NCI-H2227 treated with DMSO at 0.1 percent for 48 hours (cell line): ENCODE results near the gene SHLD3.
A peak's percentile ranks its signal among the peaks of the same experiment; 100 is the strongest.
"Not testable (repeated sequence)": the region's sequence is repeated elsewhere in the genome, so short reads cannot be mapped to it uniquely, and the experiment has no call there.

Source experiments
- DNase-seq: peaks from one replicate; lab custom pipeline; 2025; lab: John Stamatoyannopoulos, UW

Gene SHLD3

GRCh38 chr5:65624571-65625555 is at the start of gene SHLD3, which contains the start of gene TRAPPC13:
Gene SHLD3, plus strand, starts transcription at chr5:65625027. Its CDS starts 4,561 bp downstream, at chr5:65629588.
Gene TRAPPC13, plus strand, starts transcription at chr5:65625027. Its CDS starts 34 bp downstream, at chr5:65625061.
- peak; percentile 96 for DNase-seq

GRCh38 chr5:65577141-65577540 is 47.7 kb upstream of the SHLD3 start:
- DNase-seq = no peak

- DNase-seq = no peak
Observed at GRCh38 chr5:65588694-65589093, 36.1 kb upstream of the SHLD3 start.

- DNase-seq = not testable (repeated sequence)
Observed at GRCh38 chr5:65601761-65602160, 23.1 kb upstream of the SHLD3 start.

DNA sequence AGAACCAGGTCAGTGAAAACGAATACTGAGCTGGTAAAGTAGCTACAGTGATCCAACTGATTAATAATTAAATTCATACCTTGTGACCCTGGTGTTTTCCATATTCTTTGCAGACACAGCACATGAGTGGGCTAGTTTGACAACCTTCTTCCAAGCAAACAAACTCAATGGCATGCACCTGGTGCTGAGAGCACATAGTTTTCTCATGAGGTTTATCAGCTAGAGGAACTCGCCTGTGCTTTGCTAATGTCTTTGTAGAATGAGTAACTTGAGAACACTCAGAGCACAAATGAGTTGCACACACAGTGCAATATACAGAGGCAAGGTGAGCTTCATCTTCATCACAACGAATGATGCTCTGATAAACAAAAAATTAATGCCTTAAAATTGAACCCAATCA is 13.3 kb upstream of the SHLD3 start:
- DNase-seq = no peak

DNA sequence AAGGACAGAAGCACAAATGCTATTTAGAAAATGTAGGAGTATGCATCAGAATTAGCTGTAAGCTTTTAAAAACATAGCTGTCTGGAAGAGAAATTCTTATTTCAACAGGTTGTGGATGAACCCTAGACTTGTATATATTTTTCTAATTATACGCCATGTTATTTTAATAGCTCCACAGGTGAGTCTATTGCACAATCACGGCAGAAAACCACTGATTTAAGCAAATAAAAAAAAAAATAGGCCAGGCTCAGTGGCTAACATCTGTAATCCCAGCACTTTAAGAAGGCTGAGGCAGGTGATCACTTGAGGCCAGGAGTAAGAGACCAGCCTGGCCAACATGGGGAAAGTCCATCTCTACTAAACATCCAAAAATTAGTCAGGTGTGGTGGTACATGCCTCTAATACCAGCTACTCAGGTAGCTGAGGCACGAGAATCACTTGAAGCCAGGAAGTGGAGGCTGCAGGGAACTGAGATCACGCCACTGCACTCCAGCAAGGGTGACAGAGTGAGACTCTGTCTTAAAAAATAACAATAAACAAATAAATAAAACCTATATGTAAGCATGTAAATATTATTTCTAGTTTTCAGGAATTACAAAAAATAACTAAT is 12.4 kb upstream of the SHLD3 start:
- no peak for DNase-seq

GRCh38 chr5:65620021-65620420 is 4.8 kb upstream of the SHLD3 start:
- DNase-seq = no peak

GRCh38 chr5:65621961-65622360 is 2.9 kb upstream of the SHLD3 start:
- DNase-seq = not testable (repeated sequence)

DNA sequence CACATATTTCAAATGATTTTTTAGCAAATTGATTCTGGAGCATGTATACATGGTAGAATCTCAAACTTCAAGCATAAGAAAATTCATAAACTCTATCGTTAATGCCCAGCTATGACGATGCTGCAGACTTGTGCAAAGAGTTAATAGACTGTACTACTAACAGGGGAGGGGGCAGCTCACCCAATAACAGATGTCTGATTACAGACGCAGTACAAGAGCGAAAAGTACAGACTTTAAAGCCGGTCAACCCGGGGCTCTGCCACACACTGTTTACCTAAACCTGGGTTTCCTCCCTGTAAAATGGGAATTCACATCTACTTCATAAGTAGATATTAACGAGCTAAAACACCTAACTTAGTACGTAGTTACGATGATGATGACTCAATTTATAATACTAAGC is 1.3 kb upstream of the SHLD3 start:
- no peak for DNase-seq

- peak; percentile 96 for DNase-seq
Observed at GRCh38 chr5:65624025-65624570, 729 bp upstream of the SHLD3 start, which contains the start of gene TRIM23. Gene TRIM23, minus strand, starts transcription at chr5:65624333. Its CDS starts 59 bp downstream, at chr5:65624274.

DNA sequence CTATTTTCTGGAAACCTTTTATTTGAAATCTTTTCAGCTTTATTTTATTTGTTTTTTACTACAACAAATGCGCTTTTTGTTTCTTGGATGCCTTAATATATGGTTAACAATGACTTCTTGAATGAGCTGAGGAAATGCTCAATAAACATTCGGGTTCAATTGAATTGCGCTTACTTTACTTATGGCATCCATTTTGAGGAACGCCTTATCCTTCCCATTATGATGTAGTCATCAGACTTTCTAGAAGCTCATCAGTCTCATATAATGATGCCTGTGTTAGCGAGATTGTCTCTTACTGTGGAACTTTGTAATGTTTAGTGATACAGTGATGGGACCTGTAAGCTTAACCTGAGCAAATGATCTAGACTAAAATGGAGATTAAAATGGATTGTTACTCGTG is 916 bp downstream of the SHLD3 start:
- no peak for DNase-seq

- DNase-seq = no peak
Observed at GRCh38 chr5:65630981-65631380, 6.2 kb downstream of the SHLD3 start.

- DNase-seq = no peak
Observed at GRCh38 chr5:65640240-65640639, 15.4 kb downstream of the SHLD3 start.

- no peak for DNase-seq
Observed at GRCh38 chr5:65646938-65647337, 22.1 kb downstream of the SHLD3 start.

- DNase-seq = no peak
Observed at GRCh38 chr5:65647941-65648340, 23.1 kb downstream of the SHLD3 start.

DNA sequence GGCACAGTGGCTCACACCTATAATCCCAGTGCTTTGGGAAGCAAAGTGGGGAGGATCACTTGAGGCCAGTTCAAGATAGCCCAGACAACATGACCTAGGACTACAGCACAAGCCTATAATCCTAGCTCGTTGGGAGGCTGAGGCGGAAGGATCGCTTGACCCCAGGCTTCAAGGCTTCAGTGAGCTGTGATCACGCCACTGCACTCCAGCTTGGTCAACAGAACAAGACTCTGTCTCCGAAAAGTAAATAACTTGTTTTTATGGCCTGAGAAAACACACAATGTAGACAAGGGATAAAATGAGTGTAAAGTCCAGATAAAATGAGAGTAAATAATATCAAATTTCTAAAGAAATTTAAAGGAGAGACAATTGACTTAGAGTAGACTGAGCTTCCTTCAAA is 26.3 kb downstream of the SHLD3 start:
- no peak for DNase-seq

GRCh38 chr5:65654713-65655112 is 29.9 kb downstream of the SHLD3 start:
- DNase-seq = no peak

GRCh38 chr5:65663804-65664521 is 39.1 kb downstream of the SHLD3 start:
- DNase-seq = no peak

DNA sequence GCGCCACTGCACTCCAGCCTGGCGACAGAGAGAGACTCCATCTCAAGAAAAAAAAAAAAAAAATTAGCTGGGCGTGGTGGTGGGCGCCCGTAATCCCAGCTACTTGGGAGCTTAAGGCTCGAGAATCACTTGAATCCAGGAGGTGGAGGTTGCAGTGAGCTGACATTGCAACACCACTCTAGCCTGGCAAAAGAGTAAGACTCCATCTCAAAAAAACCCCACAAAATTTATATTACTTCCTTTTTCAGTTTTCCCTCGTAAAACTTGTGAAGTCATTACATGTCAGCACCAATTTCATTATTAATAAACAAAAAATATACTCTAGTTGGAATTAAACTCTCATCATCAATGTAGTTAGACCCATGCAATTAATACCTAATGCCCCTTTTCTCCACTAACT is 43.9 kb downstream of the SHLD3 start:
- DNase-seq = no peak

GRCh38 chr5:65672796-65673195 is 48.0 kb downstream of the SHLD3 start:
- DNase-seq = no peak

- DNase-seq = no peak
Observed at GRCh38 chr5:65674749-65675148, 49.9 kb downstream of the SHLD3 start.

DNA sequence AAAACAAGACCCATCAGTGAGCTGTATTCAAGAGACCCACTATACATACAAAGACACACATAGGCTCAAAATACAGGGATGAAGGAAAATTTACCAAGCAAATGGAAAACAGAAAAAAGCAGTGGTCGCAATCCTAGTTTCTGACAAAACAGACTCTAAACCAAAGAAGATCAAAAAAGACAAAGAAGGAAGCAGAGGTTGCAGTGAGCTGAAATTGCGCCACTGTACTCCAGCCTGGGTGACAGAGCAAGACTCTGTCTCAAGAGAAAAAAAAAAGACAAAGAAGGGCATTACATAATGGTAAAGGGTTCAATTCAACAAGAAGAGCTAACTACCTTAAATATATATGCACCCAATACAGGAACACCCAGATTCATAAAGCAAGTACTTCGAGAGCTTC is 51.2 kb downstream of the SHLD3 start:
- DNase-seq = not testable (repeated sequence)
